ENCODE results near the gene APPL1. TPM values are rescaled to one million over a fixed set of nuclear protein-coding genes. Genes with fewer than 3 reads are reported as not detected.
A peak's percentile ranks its signal among the peaks of the same experiment; 100 is the strongest.

APPL1 gene
- total RNA-seq, 1 donor from 2014 or later, result 30.9 TPM

GRCh38 chr3:57227930-57228751 is 612 bp downstream of the APPL1 start:
- peak overlapping the region; percentile 61 for H3K4me3 ChIP-seq (ENCODE audit: low read depth, low read length)
- no peaks in the 10 kb centered on the region for H3K36me3 ChIP-seq (ENCODE audit: control insufficient read depth, insufficient read depth, low read length)
- peak; percentile 7 for DNase-seq (ENCODE audit: low read depth)
- no peaks in the 10 kb centered on the region for H3K27me3 ChIP-seq (ENCODE audit: control insufficient read depth, insufficient read depth, low read length)
- TF ChIP-seq, protein P1, sequence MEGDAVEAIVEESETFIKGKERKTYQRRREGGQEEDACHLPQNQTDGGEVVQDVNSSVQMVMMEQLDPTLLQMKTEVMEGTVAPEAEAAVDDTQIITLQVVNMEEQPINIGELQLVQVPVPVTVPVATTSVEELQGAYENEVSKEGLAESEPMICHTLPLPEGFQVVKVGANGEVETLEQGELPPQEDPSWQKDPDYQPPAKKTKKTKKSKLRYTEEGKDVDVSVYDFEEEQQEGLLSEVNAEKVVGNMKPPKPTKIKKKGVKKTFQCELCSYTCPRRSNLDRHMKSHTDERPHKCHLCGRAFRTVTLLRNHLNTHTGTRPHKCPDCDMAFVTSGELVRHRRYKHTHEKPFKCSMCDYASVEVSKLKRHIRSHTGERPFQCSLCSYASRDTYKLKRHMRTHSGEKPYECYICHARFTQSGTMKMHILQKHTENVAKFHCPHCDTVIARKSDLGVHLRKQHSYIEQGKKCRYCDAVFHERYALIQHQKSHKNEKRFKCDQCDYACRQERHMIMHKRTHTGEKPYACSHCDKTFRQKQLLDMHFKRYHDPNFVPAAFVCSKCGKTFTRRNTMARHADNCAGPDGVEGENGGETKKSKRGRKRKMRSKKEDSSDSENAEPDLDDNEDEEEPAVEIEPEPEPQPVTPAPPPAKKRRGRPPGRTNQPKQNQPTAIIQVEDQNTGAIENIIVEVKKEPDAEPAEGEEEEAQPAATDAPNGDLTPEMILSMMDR (IDR thresholded peaks at IDR 0.05; ENCODE audit: insufficient read depth, low read length, poor library complexity, severe bottlenecking), result no peak

GRCh38 chr3:57230006-57230405 is 2.5 kb downstream of the APPL1 start:
- TF ChIP-seq, protein P1 (IDR thresholded peaks at IDR 0.05; ENCODE audit: insufficient read depth, low read length, poor library complexity, severe bottlenecking), result no peak
- Histone ChIP-seq H3K36me3 (ENCODE audit: control insufficient read depth, insufficient read depth, low read length) (no peaks in the 10 kb centered on the region), H3K27me3 (ENCODE audit: control insufficient read depth, insufficient read depth, low read length) (no peaks in the 10 kb centered on the region), H3K4me3 (ENCODE audit: low read depth, low read length) (no peak overlapping the region)
- no peak for DNase-seq (ENCODE audit: low read depth)

GRCh38 chr3:57233799-57234198 is 6.3 kb downstream of the APPL1 start:
- no peak for DNase-seq (ENCODE audit: low read depth)
- TF ChIP-seq, protein P1 (IDR thresholded peaks at IDR 0.05; ENCODE audit: insufficient read depth, low read length, poor library complexity, severe bottlenecking), result no peak
- Histone ChIP-seq H3K36me3 (ENCODE audit: control insufficient read depth, insufficient read depth, low read length) (no peaks in the 10 kb centered on the region), H3K27me3 (ENCODE audit: control insufficient read depth, insufficient read depth, low read length) (no peaks in the 10 kb centered on the region), H3K4me3 (ENCODE audit: low read depth, low read length) (no peak overlapping the region)

- Histone ChIP-seq H3K27me3 (ENCODE audit: control insufficient read depth, insufficient read depth, low read length) (no peaks in the 10 kb centered on the region), H3K4me3 (ENCODE audit: low read depth, low read length) (no peak overlapping the region), H3K36me3 (ENCODE audit: control insufficient read depth, insufficient read depth, low read length) (no peaks in the 10 kb centered on the region)
- DNase-seq (ENCODE audit: low read depth), result no peak
- TF ChIP-seq, protein P1 (IDR thresholded peaks at IDR 0.05; ENCODE audit: insufficient read depth, low read length, poor library complexity, severe bottlenecking), result no peak
Measured at GRCh38 chr3:57234613-57235575, 7.4 kb downstream of the APPL1 start.

GRCh38 chr3:57244946-57245345 is 17.4 kb downstream of the APPL1 start:
- Histone ChIP-seq H3K4me3 (ENCODE audit: low read depth, low read length) (no peak overlapping the region), H3K36me3 (ENCODE audit: control insufficient read depth, insufficient read depth, low read length) (no peaks in the 10 kb centered on the region), H3K27me3 (ENCODE audit: control insufficient read depth, insufficient read depth, low read length) (no peaks in the 10 kb centered on the region)
- TF ChIP-seq, protein P1 (IDR thresholded peaks at IDR 0.05; ENCODE audit: insufficient read depth, low read length, poor library complexity, severe bottlenecking), result no peak
- no peak for DNase-seq (ENCODE audit: low read depth)

Measured in kidney epithelial cell (primary cell).